ACC112 (cell line): Measurements from ENCODE around the gene ADAMTS7.
"Not testable (repeated sequence)": the region's sequence is repeated elsewhere in the genome, so short reads cannot be mapped to it uniquely, and the experiment has no call there.

ENCODE experiments used
- H2AFZ ChIP-seq: fragments of 200-600 bp; sonication (generic); one replicate; pipeline ENCODE4 v1.6.0; 2017; ENCODE audit warnings: antibody characterized with exemption, low read length; ENCODE audit not compliant: unreplicated experiment
- H3K27ac ChIP-seq: fragments of 200-600 bp; sonication (generic); 2 replicates; pipeline ENCODE4 v1.5.1; 2014; ENCODE audit warnings: low read depth, mild to moderate bottlenecking, antibody characterized with exemption, low read length, moderate library complexity
- H3K27me3 ChIP-seq: fragments of 200-600 bp; sonication (generic); 2 replicates; pipeline ENCODE4 v1.6.1; 2014; ENCODE audit warnings: mild to moderate bottlenecking, antibody characterized with exemption, low read length, moderate library complexity, mixed read lengths; ENCODE audit not compliant: insufficient read depth
- H3K36me3 ChIP-seq: fragments of 200-600 bp; sonication (generic); 2 replicates; pipeline ENCODE4 v1.6.1; 2016; ENCODE audit warnings: mild to moderate bottlenecking, antibody characterized with exemption, low read length, moderate library complexity, mixed read lengths; ENCODE audit not compliant: insufficient read depth
- H3K4me1 ChIP-seq: fragments of 200-600 bp; sonication (generic); one replicate; pipeline ENCODE4 v1.6.1; 2016; ENCODE audit warnings: low read length, mixed read lengths; ENCODE audit not compliant: insufficient read depth, unreplicated experiment, control insufficient read depth
- H3K4me3 ChIP-seq: fragments of 200-600 bp; sonication (generic); 2 replicates; pipeline ENCODE4 v1.5.1; 2014; ENCODE audit warnings: mild to moderate bottlenecking, low read depth, low read length
- H3K79me2 ChIP-seq: fragments of 200-600 bp; sonication (generic); one replicate; pipeline ENCODE4 v1.6.0; 2016; ENCODE audit warnings: low read length; ENCODE audit not compliant: control insufficient read depth, unreplicated experiment, insufficient read depth

Gene ADAMTS7

DNA sequence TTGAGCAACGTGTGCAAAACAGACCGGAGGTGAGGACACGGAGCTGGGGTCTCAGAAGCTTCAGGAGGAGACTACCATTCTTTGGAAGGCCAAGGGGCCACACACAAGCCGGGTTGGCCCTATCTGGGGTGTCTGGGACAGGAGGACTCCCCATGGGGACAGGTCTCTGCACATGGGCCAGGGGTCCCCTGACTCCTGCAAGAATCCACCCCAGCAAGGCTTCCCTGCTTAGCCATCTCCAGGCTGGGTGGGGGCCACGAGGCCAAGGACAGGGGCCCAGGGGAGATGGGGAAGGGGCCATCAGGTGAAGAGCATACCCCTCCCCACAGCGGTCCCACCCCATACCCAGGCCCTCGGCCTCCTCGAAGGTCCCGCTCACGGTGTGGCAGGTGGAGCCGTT is 38.5 kb downstream of the ADAMTS7 start:
- no peaks in the 10 kb centered on the region for H3K79me2 ChIP-seq
- no peaks in the 10 kb centered on the region for H3K27me3 ChIP-seq
- H3K4me1 ChIP-seq: no peaks in the 10 kb centered on the region
- no peaks in the 10 kb centered on the region for H3K36me3 ChIP-seq
- no peak overlapping the region for H2AFZ ChIP-seq
- no peak overlapping the region for H3K27ac ChIP-seq
- H3K4me3 ChIP-seq: no peak overlapping the region

DNA sequence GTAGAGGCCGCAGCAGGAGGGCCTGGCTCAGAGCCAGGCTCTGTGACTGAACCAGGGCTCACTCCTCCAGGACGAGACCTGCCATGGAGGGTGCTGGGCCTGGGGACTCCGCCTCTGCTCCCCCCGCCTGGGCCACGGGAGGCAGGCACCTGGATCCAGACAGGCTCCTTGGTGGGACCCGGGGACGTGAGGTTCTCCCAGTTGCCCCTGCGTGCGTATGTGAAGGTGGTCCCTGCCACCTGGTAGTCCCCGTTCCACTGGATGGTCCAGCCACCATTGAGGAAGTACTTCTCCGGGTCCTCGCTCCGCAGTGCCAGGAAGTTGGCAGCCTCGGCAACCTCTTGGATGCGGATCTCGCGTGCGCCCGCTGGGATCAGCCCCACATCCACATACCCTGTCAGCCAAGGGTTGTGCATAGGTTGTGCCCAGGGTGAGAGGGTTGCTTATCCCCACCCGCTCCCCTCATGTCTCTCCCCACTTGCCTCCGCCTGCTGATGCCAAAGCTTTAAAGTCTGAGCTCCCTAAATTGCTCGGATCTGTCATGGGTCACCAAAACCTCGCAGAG is 39.7 kb downstream of the ADAMTS7 start:
- H3K4me1 ChIP-seq, H3K36me3 ChIP-seq, H3K27ac ChIP-seq, H2AFZ ChIP-seq, H3K79me2 ChIP-seq, H3K27me3 ChIP-seq, H3K4me3 ChIP-seq: not testable (repeated sequence)

DNA sequence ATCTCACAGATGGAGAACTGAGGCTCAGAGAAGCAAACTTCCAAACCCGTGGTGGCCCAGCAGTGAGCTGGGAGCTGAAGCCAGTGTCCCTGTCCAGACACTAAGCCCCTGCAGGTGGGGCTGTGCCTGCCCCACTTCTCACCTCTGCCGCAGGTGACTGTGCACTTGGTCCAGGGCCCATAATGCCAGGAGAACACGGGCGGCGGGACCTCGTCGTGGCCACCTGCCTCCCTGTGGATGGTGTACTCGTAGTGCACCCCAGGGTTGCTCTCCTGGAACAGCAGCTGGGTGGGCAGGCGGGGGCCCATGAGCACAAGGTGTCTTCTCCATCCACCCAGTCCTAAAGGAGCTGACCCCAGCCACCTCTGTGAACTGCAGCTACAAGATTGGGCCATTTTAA is 40.2 kb downstream of the ADAMTS7 start:
- H3K4me1 ChIP-seq, H3K36me3 ChIP-seq, H3K27me3 ChIP-seq, H3K4me3 ChIP-seq, H3K27ac ChIP-seq, H2AFZ ChIP-seq, H3K79me2 ChIP-seq: not testable (repeated sequence)

DNA sequence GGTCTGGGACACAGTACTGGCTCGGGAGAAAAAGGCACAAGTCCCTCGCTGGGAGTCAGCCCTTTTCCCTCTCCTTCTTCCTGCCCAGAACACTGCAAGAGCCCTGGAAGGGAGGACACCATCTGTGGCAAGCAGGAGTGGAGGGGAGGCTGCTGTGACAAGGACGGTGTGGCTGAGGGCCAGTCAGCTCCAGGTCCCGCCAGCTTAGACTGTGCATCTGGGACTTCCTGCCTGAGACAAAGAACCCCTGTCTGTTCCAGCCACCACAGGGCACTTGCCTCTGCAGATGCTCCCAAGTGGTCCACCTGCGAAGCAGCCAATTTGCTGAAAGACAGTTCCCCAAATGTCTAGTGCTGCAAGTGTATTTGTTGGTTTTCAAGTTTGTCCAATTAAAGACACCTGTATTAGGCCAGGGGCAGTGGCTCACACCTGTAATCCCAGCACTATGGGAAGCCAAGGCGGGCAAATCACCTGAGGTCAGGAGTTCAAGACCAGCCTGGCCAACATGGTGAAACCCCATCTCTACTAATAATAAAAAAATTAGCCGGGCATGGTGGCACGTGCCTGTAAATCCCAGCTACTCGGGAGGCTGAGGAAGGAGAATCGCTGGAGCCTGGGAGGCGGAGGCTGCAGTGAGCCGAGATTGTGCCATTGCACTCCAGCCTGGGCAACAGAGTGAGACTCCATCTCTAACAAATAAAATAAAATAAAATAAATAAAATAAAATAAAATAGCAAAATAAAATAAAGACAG is 41.6 kb downstream of the ADAMTS7 start:
- H3K27me3 ChIP-seq, H3K4me3 ChIP-seq, H3K27ac ChIP-seq, H3K36me3 ChIP-seq, H3K79me2 ChIP-seq, H3K4me1 ChIP-seq, H2AFZ ChIP-seq: not testable (repeated sequence)

DNA sequence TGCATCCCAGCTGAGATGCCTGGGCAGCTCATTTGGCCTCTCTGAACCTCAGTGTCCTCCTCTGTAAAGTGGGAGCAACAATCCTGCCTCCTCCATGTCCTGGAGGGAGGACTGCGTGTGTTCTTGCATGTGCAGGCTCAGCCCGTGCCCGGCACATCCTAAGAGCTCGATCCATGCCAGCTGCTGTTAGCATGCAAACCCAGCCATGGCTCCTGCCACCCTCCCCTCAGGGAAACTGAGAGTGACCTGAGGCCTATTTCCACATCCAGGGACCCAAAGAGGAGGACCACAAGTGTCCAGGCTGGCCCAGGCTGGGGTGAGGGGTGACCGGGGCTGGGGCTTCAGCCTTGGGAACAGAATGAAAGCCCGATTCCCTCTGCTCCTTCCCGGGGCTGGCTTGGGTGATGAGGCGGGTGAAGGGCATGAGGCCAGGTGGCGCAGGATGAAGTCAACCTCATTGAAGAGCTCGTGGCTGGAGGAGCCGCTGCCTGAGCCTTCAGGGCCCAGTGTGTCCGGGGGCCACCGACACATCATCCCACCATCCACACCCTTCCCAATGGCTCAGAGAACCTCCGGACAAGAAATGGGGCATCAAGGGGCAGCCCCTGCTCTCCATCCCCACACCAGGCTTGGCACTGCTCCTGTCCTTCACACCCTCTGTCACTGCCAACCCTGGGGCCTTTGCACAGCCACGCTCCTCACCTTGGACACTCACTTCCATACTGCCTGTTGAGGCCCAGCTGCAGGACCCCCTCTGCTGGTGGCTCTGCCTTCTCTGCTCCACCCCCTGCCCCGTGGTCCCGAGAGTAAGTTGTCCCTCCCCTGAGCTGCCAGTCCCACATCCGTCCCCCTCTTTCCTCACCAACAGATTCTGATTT is 42.5 kb downstream of the ADAMTS7 start:
- Histone ChIP-seq H3K4me3 (no peak overlapping the region), H3K27ac (no peak overlapping the region), H3K79me2 (no peaks in the 10 kb centered on the region), H3K4me1 (no peaks in the 10 kb centered on the region), H3K27me3 (no peaks in the 10 kb centered on the region), H2AFZ (no peak overlapping the region), H3K36me3 (no peaks in the 10 kb centered on the region)

DNA sequence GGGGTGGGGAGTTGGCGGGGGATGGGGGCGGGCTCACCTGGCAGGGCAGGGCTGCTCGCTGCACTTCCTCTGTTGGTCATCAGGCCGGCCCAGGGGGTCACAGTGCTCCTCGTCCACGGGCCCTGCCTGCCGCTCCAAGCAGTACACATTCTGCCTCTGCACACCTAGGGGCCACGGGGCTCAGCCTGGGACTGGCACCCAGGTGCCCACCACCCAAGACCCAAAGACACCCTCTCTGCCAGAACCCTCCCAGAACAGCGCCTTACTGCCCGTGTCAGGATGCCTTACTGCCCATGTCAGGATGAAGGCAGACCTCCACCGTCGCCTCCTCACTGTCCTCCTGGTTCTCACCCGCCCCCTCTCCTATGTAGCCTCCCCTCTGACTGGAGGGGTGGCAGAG is 43.2 kb downstream of the ADAMTS7 start:
- no peaks in the 10 kb centered on the region for H3K27me3 ChIP-seq
- H3K36me3 ChIP-seq: no peaks in the 10 kb centered on the region
- H3K4me1 ChIP-seq: no peaks in the 10 kb centered on the region

DNA sequence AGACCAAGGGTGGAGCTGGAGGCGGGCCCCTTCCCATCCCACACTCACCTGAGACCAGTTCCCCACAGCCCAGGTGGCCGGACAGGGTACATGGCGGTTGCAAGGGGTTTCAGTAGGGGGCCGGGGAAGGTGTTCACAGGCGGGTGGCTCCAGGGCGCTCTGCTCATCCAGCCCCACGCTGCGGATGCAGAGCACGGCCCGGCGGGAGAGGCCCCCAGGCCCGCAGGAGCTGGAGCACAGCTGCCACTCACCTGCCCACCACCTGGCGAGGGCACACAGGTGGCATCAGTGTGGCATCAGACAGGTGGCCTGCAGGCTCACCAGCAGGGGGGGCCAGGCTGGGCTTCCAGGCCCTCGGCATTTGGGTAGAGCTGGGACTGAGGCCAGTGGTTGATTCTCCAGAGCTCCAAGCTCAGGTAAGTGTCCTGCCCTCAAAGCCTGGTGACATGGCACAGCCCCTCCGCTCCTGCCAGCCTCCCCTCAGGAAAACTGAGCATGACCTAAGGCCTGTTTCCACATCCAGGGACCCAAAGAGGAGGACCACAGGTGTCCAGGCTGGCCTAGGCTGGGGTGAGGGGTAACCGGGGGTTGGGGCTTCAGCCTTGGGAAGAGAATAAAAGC is 43.8 kb downstream of the ADAMTS7 start:
- Histone ChIP-seq H3K79me2 (no peaks in the 10 kb centered on the region), H3K27me3 (no peaks in the 10 kb centered on the region), H3K4me1 (no peaks in the 10 kb centered on the region), H2AFZ (no peak overlapping the region), H3K4me3 (no peak overlapping the region), H3K36me3 (no peaks in the 10 kb centered on the region), H3K27ac (no peak overlapping the region)

More for the DNA sequence above, 43.2 kb downstream of the ADAMTS7 start:
- H3K79me2 ChIP-seq: no peaks in the 10 kb centered on the region
- H3K27ac ChIP-seq: no peak overlapping the region
- H3K4me3 ChIP-seq: no peak overlapping the region
- H2AFZ ChIP-seq: no peak overlapping the region

DNA sequence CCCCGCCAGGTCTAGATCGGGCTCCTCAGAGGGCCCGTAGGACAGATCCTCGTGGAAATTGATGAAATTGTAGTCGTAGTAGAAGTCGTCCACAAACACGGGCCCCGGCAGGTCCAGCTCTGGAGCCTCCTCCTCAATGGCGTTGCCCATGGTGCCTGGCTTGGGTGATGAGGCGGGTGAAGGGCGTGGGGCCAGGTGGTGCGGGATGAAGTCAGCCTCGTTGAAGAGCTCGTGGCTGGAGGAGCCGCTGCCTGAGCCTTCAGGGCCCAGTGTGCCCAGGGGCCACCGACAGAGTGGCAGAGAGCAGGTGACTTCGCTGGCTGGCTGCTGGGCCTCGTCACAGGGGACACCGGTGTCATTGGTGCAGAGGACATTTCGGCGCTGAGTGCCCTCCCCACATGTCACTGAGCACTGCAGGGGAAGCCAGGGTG is 44.6 kb downstream of the ADAMTS7 start:
- H3K27ac ChIP-seq, H3K27me3 ChIP-seq, H3K36me3 ChIP-seq, H2AFZ ChIP-seq, H3K79me2 ChIP-seq, H3K4me1 ChIP-seq, H3K4me3 ChIP-seq: not testable (repeated sequence)

DNA sequence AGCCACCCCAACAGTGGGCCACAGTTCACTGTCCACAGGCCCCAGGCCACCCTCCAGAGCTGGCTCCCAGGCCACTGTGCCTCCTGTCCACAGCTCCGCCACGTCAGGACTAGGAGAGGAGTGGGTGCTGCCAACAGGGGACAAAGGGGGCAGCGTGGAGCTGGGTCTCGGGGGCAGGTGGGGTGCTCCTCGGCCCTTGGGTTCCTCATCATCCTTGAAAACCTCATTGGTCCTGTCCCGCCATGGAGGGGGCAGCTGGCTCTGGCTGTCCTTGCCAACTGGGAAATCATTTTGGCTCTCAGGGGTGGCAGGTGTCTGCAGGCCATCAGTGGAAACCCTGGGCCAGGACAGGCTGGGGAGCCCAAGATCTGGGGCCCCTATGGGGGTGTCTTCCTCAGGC is 45.2 kb downstream of the ADAMTS7 start:
- no peaks in the 10 kb centered on the region for H3K79me2 ChIP-seq
- no peaks in the 10 kb centered on the region for H3K27me3 ChIP-seq
- no peaks in the 10 kb centered on the region for H3K36me3 ChIP-seq
- H3K4me1 ChIP-seq: peaks cover 9% of the 10 kb centered on the region
- H3K4me3 ChIP-seq: no peak overlapping the region
- no peak overlapping the region for H2AFZ ChIP-seq
- no peak overlapping the region for H3K27ac ChIP-seq

DNA sequence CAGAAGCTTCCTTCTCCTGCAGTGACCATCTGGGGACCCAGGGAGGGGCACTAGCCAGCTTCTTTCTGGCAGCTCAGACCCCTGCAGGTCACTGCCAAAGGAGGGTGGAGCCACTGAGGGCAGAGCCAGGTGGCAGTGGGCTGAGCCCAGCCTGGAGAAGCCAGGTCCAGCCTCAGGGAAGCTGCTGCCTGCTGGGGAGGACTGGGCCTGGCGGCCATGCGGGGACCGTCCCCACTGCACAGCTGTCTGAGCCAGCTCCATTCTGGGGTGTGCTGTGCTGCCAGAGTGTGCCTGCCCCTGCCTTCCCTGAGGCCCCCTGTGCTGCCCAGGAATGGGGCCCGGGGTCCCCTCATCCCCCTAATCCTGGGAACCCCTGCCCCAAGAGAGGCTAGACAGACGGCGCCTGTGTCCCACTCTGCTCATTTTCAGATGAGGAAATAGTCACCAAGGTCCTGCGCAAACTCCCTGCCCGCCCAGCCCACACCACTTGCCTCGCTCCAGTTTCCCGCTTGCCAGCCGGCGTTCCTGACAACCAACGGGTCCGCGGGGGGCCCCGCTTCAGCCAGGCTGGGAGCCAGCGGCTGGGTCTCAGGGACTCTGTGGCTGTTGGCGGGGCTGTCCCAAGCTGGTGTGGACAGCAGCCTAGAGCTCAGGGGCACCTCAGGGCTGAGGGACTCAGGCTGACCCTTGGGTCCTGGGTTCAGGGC is 46.0 kb downstream of the ADAMTS7 start:
- H3K79me2 ChIP-seq, H2AFZ ChIP-seq, H3K4me3 ChIP-seq, H3K27ac ChIP-seq, H3K36me3 ChIP-seq, H3K27me3 ChIP-seq: not testable (repeated sequence)
- H3K4me1 ChIP-seq: peaks cover 14% of the 10 kb centered on the region
